HG02571 (cell line): ENCODE data around the gene SMIM44.
"Not testable (repeated sequence)": the region's sequence is repeated elsewhere in the genome, so short reads cannot be mapped to it uniquely, and the experiment has no call there.

Source experiments
- ATAC-seq: cut with Tn5 transposase; IDR thresholded peaks from one replicate; pipeline ENCODE4 v1.9.1; 2021; ENCODE audit warnings: mild to moderate bottlenecking, moderate library complexity; ENCODE audit not compliant: unreplicated experiment

SMIM44 gene

GRCh38 chr19:3518255-3518654 is 35.0 kb upstream of the SMIM44 start:
- ATAC-seq, result no peak

- no peak for ATAC-seq
These were observed 34.4 kb upstream of the SMIM44 start for GRCh38 chr19:3517638-3518037.

GRCh38 chr19:3516675-3517207 is 33.5 kb upstream of the SMIM44 start:
- ATAC-seq, result no peak

GRCh38 chr19:3515891-3516422 is 32.7 kb upstream of the SMIM44 start:
- ATAC-seq, result no peak

GRCh38 chr19:3514930-3515329 is 31.7 kb upstream of the SMIM44 start:
- ATAC-seq, result no peak

GRCh38 chr19:3513229-3514140 is 30.2 kb upstream of the SMIM44 start:
- no peak for ATAC-seq

GRCh38 chr19:3512562-3513228 is 29.5 kb upstream of the SMIM44 start:
- no peak for ATAC-seq

- no peak for ATAC-seq
These were observed 28.4 kb upstream of the SMIM44 start for GRCh38 chr19:3511506-3512251.

GRCh38 chr19:3510727-3511126 is 27.5 kb upstream of the SMIM44 start:
- no peak for ATAC-seq

- no peak for ATAC-seq
These were observed 26.3 kb upstream of the SMIM44 start for GRCh38 chr19:3509566-3509989.

- no peak for ATAC-seq
These were observed 25.7 kb upstream of the SMIM44 start for GRCh38 chr19:3508771-3509535.

- ATAC-seq, result not testable (repeated sequence)
These were observed 24.9 kb upstream of the SMIM44 start for GRCh38 chr19:3508121-3508661.

GRCh38 chr19:3507371-3508120 is 24.3 kb upstream of the SMIM44 start:
- no peak for ATAC-seq

- ATAC-seq, result no peak
These were observed 23.4 kb upstream of the SMIM44 start for GRCh38 chr19:3506384-3507340.

- ATAC-seq, result peak; percentile 78
These were observed 22.6 kb upstream of the SMIM44 start, which contains the start of gene FZR1 for GRCh38 chr19:3505598-3506383. Gene FZR1, plus strand, starts transcription at chr19:3506311. Its CDS starts 16,679 bp downstream, at chr19:3522990.

GRCh38 chr19:3504735-3505134 is 21.5 kb upstream of the SMIM44 start:
- no peak for ATAC-seq

GRCh38 chr19:3503036-3503572 is 19.9 kb upstream of the SMIM44 start:
- no peak for ATAC-seq
